Skeletal muscle cell (primary cell): Measurements from ENCODE around the gene GPC6.

Experiments
- DNase-seq: peaks from one replicate; pipeline ENCODE4 v3.0.0-alpha.2; 2010; ENCODE audit warnings: low read depth
- H3K4me3 ChIP-seq: 2 replicates; pipeline ENCODE4 v1.5.1; 2011; ENCODE audit warnings: low read depth, mild to moderate bottlenecking, control low read depth, low read length, moderate library complexity

Gene GPC6

DNA sequence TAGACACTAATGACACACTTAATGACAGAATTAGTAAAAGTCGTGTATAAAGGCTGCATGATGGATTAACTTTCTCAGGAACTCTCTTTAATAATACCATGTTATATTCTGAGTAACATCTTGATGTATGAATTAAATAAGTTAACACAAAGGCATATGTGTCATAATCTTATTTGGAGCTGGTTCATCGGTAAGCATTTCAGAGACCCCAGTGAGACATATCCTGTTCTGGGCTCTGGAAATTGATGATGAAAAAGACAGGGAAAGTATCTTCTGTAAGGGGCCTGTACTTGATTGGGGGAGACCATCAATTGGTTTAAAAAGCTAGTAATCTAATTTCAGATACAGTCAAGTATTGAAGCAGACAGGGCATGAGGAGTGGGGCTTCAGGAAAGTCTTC, 547.9 kb downstream of the GPC6 start:
- DNase-seq, result no peak

DNA sequence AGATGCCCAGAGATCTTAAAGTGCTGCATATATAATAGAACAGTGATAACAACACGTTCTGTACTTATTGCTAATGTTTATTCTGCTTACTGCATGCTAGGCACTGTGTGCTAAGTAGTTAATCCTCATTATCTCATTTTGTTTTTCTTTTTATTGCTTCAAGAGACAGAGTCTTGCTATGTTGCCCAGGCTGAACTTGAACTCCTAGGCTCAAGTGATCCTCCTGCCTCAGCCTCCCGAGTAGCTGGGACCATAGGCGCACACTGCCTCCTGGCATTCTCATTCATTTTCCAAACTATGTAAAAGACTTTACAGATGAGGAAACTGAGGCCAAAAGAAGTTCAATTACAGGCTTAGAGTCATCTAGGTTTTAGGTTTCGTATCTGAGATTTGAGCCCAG, 548.4 kb downstream of the GPC6 start:
- DNase-seq, result no peak

More for the DNA sequence above, 547.9 kb downstream of the GPC6 start:
- no peak overlapping the region for H3K4me3 ChIP-seq

DNA sequence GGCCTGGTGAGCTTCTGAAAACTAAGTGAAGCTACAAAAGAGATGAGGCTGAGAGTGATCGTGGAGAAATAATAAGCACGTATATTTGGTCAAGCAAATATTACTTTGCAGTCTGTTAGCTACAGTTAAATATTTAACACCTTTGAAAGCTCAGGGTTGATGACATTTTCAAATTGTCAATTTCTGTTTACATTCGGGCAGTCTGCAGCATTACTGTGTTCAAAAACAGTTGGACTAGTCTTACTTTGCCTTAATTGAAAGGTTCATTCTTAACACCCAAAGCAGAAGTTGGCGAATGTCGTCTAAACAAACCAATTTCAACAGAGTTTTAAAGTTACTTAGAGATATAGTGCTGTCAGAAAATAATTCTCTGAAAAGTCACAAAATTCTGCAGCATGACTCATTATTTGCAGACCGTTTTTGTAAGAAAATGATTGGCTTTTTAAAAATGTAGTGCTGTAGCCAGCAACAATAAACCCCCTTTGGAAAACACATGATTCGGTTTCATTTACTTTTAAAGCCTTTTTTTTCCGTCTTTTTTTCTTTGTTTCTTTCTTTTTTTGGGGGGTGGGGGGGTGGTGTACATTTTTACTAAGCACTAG, 549.0 kb downstream of the GPC6 start:
- peak; percentile 27 for DNase-seq
- no peak overlapping the region for H3K4me3 ChIP-seq

More for the DNA sequence above, 548.4 kb downstream of the GPC6 start:
- H3K4me3 ChIP-seq, result no peak overlapping the region

DNA sequence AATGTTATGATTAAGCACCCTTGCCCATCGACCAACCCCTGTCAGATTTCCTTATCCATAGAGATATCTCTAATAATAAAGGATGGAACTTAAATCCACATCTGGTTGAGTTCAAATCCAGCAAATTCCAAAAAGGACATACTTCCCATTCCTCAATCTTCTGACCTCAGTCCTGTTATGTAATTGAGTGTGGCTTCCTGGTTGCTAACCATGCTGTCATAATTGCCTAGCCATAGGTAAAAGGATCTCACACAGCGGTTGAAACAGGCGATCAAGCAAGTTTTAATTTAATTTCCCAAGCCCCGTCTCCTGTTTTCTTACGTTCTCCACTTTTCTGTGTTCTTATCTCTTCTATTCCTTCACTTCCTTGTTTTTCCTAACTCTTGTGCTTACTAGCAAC, 550.3 kb downstream of the GPC6 start:
- no peak overlapping the region for H3K4me3 ChIP-seq
- peak; percentile 4 for DNase-seq

DNA sequence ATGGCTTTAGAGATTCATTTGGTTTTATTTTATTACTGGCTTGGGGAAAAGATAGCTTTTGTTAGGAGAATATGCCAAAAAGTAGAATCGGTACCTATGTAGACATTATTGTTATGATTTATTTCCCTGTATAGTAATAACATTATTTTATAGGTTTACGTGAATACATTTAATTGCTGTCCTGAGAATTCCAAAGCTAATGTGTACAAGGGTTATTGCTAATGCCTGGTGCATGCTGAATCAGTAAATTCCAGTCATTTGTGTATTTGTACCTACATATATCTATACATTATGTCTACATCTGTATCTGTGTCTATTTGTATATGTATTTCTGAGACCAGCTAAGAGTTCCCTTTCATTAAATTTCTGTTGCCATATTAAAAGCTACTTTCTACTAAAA, 550.9 kb downstream of the GPC6 start:
- no peak overlapping the region for H3K4me3 ChIP-seq
- no peak for DNase-seq

DNA sequence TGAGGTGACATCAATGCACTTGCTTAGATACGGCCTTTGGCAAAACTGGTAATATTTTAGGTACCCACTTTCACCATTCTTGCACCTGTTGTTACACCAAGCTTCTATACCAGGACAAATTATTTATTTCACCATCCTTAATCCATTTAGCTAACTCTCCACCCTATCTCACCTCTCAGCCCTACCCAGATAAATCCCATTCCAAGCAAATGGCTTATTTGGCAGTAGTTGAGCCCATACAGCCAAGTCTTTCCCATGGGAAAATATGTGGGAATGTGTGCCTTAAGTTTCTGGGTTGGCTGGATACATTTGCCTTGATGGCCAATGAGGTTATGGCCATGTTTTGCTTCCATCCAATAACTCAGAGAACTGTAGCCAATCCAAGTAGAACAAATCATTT, 551.9 kb downstream of the GPC6 start:
- H3K4me3 ChIP-seq, result no peak overlapping the region
- no peak for DNase-seq

DNA sequence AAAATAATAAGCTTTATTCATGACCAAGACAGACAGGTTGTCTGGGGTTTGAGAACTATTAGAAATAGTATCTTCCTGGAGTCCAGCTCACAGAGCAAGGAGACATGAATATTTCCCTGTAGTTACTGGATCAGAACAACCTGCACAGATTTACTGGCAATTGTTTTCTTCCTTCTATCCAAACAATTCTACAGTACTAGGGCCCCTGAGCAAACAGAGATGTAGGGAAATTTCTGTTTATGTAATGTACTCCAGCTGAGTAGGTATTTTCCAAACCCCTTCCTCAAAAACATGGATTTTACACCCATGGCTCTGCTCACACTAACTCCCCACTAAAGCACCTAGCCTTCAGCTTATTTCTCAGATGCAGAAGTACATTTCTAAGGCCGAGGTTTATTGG, 557.6 kb downstream of the GPC6 start:
- no peak overlapping the region for H3K4me3 ChIP-seq
- DNase-seq, result no peak

DNA sequence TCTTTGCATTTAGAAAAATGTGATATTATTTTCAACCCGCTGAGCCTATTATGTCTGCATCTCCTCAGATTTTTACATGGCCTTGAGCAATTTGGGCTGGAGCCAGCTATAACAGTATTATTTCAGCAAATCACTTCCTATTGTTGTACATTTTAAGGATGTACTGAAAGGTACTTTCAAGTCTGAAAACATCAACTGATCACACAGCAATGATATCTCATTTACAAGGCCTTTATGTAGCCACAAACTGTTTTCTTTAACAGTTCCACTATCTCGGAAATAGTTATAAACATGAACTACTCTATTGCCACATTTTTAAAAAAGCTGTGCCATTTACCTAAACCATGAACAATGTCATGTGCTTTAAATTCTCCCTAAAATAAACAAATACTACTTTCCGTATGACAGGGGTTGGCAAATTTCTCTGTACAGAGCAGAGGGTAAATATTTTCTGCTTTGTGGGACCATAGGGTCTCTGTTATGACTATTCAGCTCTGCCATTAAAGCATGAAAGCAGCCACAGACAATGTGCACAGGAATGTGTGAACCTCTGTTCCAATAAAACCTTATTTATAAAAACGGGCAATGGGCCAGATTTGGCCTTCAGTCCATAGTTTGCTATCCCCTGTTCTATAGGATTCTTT, 560.4 kb downstream of the GPC6 start:
- no peak for DNase-seq
- no peak overlapping the region for H3K4me3 ChIP-seq

DNA sequence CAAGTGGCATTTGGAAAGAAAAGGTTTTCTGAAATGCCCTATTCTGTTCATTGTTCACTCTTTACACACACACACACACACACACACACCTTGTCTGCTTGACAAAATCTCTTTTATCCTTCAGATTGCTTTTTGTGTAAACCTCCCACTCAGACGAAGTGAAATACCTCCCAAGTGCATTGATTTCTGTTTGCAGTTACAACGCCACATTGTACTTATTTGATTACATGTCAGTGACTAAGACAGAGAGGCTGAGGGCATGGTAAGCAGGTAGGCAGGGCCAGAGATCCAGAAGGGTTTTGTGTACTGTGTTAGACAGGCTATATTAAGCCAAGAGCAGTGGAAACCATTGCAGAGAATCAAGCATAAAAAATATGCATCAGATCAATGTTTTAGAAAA, 561.8 kb downstream of the GPC6 start:
- no peak for DNase-seq
- H3K4me3 ChIP-seq, result no peak overlapping the region

DNA sequence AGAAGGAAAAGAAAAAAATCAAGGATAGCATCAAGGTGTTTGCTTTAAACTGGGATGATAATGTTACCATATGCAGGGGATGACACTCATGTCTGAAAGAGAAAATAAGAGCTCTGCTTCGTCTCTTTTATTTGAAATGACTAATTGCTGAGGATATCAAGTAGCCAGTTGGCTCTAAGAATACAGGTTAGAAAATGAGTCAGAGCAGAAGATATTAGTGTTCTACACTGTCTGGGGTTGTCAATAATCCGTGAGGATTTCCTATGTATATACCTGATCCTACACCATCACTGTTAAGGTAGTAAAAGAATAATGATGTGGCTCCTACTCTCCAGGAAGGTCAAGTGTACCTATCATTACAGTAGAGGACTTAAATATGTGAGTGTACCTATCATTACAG, 562.5 kb downstream of the GPC6 start:
- no peak for DNase-seq
- H3K4me3 ChIP-seq, result no peak overlapping the region

DNA sequence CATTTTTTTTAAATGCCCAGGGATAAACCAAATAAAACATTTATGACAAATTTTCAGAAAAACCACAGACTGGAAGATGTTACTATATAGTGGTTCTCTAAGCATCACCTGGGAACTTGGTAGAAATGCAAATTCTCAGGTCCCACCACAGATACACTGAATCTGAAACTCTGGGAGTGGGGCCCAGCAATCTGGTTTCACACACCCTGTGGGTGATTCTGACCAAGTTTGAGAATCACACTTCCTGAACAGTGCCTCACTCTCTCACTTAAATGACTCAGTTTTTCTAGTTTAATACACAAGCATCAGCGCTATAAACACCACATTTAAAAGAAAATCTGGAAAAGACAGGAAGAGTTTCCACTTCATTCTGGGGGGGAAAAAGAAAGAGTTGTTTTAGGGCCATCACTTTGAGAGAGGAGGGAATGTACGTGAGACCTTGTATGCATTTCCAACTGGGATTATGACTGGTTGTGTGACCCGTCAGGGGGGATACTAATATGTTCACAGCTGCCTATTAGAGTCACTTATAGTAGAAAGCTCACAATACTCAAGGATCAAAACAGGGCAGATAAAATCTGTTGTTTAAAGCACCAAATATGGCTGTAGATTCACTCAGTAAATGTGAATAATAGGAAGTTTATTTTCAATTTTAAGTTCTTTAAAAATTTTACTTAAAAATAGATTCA, 567.7 kb downstream of the GPC6 start:
- no peak for DNase-seq
- H3K4me3 ChIP-seq, result no peak overlapping the region

DNA sequence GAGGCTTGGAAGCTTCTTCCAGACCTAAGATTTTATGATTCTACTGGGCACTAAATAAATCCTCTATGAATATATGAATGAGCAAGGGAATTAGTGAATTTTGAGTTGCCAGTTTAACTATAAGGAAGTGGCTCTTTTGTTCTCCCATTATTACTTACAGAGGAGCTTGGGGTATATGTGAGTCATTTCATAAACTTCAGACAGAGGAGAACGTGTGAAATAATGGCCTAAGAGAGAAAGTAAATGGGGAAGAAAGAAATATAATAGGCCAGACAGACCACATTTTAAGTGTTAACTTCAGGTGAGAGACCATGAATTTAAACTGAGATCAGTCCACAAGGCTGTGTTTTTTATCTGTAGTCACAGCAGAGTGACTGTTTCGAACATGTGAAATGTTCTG, 570.9 kb downstream of the GPC6 start:
- no peak for DNase-seq
- H3K4me3 ChIP-seq, result no peak overlapping the region

DNA sequence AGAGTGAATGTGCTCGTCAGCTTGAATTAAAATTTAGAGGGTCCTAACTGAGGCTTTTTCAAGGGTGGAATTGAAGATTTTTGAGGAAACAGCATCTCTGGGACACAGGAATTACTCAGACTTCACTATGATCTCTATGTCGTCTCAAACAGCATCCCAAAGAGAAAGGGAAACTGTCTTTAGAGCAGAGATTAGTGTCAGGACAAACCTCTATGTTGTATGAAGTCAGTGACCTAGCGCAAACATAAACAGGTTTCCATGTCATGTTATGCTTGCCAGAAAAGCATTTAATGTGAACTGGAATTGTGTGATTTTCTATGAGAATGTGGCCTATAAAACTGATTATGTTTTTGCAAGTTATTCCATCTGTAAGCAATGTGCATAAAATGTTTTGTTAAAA, 573.7 kb downstream of the GPC6 start:
- H3K4me3 ChIP-seq, result no peak overlapping the region
- no peak for DNase-seq

DNA sequence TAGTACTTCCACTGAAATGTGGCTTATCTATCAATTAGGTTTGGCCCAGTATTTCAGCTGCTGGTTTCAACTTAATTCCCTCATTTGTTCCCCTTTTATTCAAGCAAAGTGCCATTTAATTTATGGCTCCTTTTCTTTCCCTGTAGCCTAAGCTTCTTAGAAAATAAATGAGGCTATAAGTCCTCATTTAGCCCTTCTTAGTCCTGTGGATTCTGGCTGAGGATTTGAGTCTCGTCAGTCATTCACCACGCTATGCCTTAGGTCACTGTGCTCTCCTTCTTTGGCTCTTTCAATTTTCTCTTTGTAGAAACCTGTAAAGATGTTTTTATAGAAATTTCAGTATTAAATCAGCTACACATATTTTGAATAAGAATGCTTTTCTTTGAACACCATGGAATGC, 579.1 kb downstream of the GPC6 start:
- DNase-seq, result no peak

DNA sequence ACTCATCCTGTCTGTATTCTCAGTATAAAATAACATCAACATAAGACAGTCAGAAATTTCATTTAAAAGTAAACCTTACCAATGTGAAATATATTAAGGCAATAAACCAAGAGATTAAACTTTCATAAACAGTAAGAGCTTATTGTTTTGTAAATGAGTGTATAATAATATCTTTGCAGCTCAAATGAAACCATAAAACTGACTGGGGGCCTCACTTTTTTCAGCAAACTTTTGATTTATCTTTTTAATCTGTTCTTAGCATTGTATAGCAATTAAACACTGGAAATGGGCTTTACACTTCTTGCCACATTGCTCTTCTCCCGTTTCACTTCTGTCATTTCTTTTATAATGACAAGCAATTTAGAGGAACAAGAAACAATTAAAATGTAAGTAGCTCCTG, 580.3 kb downstream of the GPC6 start:
- DNase-seq, result no peak

More for the DNA sequence above, 579.1 kb downstream of the GPC6 start:
- H3K4me3 ChIP-seq, result no peak overlapping the region

DNA sequence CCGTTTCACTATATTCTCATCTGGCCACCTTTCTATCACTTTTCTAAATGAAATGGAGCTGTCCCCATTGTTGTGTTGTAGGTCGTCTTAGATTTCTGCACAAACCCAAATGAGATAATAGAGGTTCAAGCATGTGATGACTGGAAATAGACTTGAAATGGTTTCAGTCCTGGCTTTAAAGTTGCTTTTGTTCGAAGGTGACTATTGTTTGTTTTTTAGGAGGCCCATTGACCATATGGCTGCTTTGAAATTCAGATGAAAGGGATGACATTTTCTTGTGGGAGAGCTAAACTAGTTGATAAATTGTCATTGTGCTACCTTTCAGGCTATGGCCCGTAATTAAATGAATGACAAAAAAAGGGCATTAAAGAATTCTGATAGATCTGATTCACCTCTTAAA, 583.7 kb downstream of the GPC6 start:
- H3K4me3 ChIP-seq, result no peak overlapping the region
- no peak for DNase-seq

More for the DNA sequence above, 580.3 kb downstream of the GPC6 start:
- no peak overlapping the region for H3K4me3 ChIP-seq

DNA sequence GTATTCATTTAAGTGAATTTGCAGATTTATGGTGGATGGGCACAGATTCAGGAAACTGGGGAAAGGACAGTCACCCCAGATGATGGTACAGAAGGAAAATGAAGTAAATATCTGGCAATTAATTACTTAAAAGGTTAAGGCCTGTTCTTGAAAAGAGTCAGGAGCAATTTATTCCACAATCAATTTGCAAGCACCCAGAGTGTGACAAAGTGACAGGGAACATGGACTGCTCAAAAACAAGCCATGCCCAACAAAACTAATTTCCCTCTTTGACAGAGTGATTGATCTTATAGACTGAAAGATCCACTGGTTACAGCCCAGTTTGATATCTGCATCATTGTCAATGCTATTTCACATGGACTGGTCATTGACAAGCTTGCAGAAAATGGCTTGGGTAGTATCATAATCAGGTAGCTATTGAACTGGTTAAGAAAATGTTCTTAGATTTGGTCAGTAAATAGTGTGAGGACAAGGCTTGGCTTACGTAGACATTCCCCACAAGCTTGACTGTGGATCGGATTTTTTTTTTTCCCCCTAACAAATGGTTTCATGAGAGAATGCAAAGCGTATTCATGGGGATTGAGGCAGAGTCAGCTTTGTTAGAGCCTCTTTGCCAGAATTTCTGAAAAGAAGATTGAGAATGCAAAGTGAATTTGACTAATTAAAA, 584.6 kb downstream of the GPC6 start:
- no peak overlapping the region for H3K4me3 ChIP-seq
- no peak for DNase-seq

DNA sequence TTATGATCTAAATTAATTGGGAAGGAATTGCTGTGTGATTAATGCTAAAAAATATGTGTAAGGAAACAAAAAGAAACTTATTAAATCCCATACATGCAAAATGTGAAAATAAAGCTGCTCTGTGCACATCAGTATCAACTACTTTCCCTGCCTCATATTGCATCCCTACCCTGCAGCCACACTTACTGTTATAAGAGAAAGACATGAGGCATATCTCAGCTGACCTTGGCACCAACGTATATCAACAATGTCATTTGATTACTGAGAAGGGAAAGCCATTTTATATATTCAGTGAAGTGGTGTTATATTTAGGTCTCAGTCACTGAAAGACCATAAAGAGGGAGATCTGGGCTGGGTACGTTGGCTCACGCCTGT, 585.1 kb downstream of the GPC6 start:
- DNase-seq, result no peak
- no peak overlapping the region for H3K4me3 ChIP-seq

DNA sequence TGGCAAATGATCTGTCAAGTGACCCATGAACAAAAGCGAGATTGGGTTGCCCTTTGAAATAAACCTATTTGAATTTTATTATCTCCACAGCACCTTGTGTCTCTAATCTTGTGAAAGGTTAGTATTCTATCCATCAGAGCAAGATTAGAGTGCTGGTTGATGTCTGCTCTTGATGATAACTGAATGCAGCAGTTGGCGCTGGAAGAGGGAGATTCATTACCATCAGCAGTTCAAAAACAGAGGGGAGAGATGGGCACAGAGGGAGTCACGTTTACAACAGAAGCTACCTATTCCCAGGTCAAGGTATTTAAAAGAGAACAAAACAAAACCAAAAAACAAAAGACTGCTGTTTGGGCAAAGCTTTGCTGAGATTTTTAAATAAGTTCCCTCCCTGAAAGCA, 588.1 kb downstream of the GPC6 start:
- no peak for DNase-seq
- no peak overlapping the region for H3K4me3 ChIP-seq

DNA sequence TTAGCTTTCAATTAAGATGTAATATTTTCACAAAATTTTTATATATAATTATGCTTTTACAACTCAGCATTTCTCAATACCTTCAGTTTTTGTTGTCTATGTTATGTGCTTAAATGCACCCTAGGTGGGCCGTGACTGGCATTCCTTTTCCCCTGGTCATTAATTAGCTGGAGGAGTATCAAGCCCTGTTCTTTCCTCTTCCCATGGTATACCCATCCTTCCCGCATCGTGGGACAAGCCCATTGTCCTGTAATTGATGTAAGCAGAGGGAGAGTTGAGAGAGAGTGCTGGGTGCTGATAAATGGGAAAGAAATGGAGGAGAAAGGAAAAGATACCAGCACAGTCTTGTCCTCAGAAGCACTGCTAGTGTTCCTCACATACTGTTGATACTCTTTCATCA, 591.7 kb downstream of the GPC6 start:
- H3K4me3 ChIP-seq, result no peak overlapping the region
- no peak for DNase-seq
